Bronchus fibroblast of lung (primary cell): Measurements from ENCODE around the gene MID1IP1. TPM values are rescaled to one million over a fixed set of nuclear protein-coding genes. Genes with fewer than 3 reads are reported as not detected.

ENCODE experiments used
- total RNA-seq: library from RNA; depleted of rRNA; stranded (reverse); fragments of >200 nt; gene quantifications from 2 replicates; pipeline ENCODE4 v1.2.3, GENCODE V29; 2015

Gene MID1IP1
- total RNA-seq: 97.5 and 98.5 TPM in 2 replicates

GRCh38 chrX:38800981-38801845 lies at the start of gene MID1IP1:
TSS of gene MID1IP1 (plus strand) at chrX:38801459. CDS start at chrX:38804947, 3,488 bp downstream.

Other genes with a start within 250 kb of the MID1IP1 start
- 0.17 TPM in 1 of 2 replicates, not detected in the other for gene TSPAN7, start 239.9 kb upstream of the MID1IP1 start, total RNA-seq